NCI-H1092 (cell line): Measurements from ENCODE around the gene AIF1.
A peak's percentile ranks its signal among the peaks of the same experiment; 100 is the strongest.

Experiments used
- DNase-seq: peaks from one replicate; lab custom pipeline; 2025; lab: John Stamatoyannopoulos, UW

The AIF1 gene

DNA sequence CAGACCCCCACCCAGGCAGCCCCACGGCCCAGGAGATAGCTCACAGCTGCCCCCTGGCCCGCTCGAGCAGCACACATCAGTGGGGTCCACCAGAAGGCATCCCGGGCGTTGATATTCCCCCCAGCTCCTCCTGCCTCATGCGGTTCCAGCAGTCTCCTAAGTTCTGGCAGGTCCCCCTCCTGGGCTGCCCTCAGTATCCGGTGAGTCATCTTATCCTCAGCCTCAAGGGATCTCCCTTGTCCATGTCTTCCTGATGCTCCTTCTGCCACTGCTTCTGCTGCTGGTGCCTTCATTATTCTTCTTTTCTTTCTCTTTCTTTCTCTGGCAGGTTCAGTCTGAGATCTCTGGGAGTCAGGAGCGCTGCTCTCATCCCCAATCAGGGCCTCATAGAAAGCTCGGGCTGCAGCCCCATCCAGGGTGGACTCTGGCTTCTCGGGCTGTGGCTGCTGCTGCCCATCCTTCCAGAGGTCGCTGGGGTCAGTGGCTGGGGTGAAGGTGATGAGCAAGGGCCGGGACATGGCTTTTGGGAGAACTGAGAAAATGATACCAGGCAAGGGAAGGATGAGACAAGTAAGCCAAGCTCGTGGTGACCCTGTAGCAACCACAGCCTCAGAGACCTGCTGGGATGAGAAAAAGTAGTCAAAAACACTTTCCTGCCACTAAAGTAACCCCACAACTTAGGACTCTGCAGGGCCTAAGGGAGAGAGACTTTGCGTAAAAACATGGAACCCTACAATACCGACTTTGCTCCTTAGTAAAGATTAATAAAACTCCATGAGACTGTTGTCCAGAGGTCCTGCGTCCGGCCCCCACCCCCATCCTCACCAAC, 49.1 kb downstream of the AIF1 start:
- DNase-seq = no peak

DNA sequence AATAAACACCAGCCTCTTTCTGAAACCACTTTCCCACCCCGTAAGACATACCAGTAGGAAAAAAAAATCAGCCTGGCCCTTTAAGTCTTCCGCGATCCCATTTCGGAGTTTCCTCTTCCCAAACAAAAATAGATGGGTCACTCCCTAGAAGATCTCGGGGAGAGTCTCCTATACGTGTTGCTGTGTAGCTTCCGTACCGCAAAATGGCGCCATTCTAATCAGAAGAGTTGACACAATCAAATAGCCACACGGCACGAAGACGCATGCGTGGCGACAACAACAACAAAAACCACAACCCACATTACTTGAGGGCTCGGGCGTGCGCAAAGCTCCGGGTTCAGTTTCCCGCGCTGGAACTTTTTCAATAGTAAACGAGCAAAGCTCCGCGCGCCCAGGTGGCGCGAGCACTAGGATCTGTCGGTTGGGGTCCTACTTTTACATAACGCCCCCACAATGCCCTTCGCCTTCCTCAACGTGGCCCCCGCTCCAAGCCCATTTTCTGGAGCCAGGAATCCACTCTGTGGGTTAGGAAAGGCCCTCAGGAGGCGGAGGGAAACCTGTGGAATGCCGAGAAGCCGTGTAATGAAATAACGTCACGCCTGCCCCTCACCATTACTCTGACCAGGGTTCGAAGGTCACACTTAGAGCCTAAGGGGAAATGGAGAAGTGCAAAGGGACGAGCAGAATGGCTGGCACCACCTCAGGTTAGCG, 49.9 kb downstream of the AIF1 start, which contains the start of gene GPANK1:
Gene GPANK1 (minus strand): TSS at position 208 of the 711 bp plus-strand sequence. CDS start 519 bp downstream, outside the sequence.
- DNase-seq = peak; percentile 77

GRCh38 chr6:31665501-31666336, 50.7 kb downstream of the AIF1 start, which contains the start of gene CSNK2B:
CSNK2B (plus strand) TSS chr6:31666080; CDS start chr6:31666832, 752 bp downstream.
- DNase-seq = peak; percentile 90

GRCh38 chr6:31666337-31666965, 51.4 kb downstream of the AIF1 start:
- DNase-seq = no peak
